HG03520 (cell line): Measurements from ENCODE around the gene SMPX.

ENCODE experiments used
- ATAC-seq: cut with Tn5 transposase; IDR thresholded peaks from one replicate; pipeline ENCODE4 v1.9.1; 2021; ENCODE audit warnings: mild to moderate bottlenecking, moderate library complexity; ENCODE audit not compliant: unreplicated experiment

The SMPX gene

DNA sequence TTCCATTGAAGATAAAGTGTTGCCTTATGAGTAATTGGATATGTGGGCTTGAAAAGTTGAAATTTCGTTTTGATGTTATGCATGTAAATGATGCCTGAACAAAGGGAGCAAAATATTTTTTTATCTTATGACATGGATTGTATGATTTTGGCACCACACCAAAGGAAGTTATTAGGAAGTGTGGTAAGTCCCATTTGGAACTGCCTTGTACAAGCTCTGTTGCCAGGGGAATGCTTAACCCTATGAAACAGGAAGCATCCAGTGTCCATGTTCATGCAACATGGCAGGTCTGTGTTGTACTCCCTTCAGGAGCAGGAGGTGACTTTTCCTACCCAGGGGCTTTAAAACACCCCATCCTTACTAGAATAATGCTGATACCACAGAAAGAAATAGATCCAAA is 13.2 kb downstream of the SMPX start:
- no peak for ATAC-seq

GRCh38 chrX:21744060-21744459 is 13.9 kb downstream of the SMPX start:
- no peak for ATAC-seq

- ATAC-seq, result no peak
Measured at GRCh38 chrX:21741869-21742701, 15.8 kb downstream of the SMPX start.

GRCh38 chrX:21741364-21741763 is 16.6 kb downstream of the SMPX start:
- no peak for ATAC-seq

DNA sequence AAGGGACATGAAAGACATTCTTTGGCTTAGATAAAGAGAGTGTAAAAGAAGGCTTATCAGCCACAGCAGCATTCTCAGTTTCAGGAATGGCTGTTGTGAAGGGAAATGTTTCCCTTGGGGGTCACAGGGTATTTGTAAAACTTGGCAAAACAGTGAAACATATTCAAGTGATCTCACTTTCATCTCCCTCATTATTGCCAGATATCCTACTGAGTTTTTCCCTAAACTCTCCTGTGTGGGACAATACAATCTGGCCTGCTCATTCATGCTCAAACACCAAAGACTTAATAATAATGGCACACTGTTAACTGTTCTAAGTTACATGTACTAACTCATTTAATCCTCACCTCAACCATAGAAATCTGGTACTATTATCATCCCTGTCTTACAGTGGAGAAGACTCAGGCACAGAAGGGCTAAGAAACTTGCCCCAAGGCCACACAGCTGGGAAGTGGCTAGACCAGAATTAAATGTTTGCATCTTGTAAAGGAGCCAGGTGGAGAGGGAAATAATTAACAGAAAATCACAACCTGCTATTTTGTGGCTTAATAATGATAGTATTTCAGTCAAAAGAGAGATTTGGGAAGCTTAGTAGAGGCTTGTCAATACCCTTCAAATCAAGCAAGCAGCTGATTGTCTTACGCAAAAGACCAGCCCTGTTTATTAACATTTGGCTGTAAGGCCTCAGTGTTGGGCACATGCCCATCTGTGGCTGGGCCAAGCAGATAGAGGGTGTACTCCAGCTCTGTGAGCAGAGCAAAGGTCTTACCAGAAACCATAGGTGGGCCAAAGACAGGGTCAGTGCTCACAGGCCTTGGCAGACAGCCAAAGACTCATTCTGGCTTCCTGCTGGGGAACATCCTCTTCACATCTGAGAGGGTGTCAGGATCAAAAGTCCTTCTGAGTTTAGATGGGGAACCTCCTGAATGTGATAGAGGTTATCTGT is 17.3 kb downstream of the SMPX start:
- no peak for ATAC-seq

- no peak for ATAC-seq
Measured at GRCh38 chrX:21738950-21739287, 19.0 kb downstream of the SMPX start.

DNA sequence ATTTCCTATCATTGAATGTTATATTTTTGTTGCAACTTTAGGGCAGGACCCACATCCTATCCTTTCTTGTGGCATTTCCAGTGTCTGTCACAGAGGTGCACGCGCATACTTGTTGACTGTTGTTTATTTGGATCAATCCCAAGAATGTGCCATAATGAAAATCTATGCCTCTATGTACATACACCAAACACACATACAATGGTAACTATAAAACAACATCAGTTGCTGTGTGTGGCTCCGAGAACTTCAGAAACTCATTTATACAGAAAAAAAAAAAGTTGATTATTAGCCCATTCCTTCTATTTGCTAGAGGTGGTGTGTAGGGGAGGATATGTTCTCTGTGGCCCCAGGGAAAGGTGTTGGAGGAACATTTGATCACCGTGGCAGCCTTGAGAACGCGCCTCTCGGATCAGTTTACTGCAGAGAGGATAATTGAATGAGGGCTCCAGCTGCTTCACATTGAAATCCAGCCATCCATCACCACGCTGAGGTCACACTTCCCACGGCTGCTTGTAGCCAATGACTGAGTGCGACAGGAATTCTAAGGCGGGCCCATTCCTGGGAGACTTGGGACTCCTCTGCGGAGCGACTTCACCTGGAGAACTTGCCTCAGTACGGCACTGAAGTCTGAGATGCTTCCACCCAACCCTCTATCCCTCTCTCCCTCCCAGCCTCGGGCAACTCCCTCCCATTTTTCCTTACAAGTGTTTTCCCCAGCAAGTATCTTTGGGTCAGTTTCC is 19.5 kb downstream of the SMPX start:
- no peak for ATAC-seq

- no peak for ATAC-seq
Measured at GRCh38 chrX:21735768-21736127, 22.2 kb downstream of the SMPX start.

DNA sequence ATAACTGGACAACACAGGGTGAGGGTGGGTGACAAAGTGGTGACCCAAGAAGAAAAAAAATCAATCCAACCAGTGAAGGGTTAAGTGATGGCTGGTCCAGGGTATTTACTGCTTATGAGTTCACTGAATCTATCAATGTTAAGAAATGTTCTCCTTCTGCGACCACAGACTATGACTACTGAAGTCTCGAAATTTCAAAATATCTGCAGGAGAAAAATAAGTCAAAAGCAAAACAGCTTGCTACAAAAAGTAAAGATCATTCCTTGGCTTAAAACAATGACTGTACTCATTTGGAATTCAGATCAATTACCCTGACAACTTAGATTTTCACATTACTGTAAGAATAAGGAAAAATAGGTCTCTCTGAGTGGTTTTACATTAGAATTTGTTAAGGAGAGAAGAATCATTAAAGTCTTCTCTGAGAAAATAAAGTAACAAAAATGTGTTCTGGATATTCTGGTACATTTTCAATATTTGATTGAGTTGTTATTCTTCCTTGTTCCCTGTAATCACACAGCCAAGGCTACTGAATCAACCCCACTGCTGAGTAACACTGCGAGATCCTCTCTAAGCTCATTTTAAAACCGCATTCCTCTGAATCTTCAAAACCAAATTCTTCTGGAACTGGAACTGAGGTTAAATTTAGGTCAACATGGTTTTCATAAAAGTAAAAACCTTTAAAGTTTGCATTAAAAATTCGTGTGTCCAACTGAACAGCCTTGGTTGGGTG is 22.7 kb downstream of the SMPX start:
- no peak for ATAC-seq

- ATAC-seq, result no peak
Measured at GRCh38 chrX:21734175-21734574, 23.7 kb downstream of the SMPX start.

GRCh38 chrX:21733705-21734104 is 24.2 kb downstream of the SMPX start:
- no peak for ATAC-seq

DNA sequence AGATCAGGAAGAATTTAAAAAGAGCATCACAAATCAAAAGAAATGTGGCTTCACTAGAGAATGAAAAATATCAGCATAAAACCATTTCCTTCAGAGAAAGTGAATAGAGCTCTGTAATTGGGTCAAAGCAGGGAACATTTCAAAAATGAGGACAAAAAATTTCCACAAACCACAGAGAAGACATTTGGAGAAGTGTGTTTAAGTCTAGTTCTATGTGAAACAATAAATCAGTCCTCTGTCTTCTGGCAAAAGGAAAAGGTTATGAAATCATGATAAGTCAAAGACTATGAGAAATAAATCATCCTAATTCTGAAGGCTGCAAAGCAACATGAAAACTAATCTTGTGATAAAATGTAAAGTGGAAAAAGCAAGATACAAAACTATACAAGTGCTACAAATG is 27.9 kb downstream of the SMPX start:
- ATAC-seq, result no peak

- no peak for ATAC-seq
Measured at GRCh38 chrX:21728276-21728968, 29.5 kb downstream of the SMPX start.

DNA sequence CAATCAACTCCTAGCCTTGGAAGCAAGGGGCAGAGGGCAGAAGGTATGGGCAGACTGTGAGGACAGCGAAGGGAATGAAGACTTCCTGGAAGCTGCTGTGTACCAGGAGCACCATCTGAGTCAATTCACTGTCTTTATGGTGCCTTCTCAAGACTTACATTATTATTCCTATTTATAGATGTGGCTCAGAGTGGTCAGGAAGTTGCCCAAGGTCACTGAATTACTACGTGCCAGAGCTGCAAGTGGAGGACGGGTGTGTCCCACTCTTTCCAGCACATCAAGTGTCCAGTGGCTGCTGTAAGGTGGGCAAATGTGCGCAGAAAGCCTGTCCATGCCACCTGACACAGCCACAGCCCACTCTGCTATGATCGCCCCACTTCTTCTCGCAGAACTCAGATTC is 32.0 kb downstream of the SMPX start:
- no peak for ATAC-seq

DNA sequence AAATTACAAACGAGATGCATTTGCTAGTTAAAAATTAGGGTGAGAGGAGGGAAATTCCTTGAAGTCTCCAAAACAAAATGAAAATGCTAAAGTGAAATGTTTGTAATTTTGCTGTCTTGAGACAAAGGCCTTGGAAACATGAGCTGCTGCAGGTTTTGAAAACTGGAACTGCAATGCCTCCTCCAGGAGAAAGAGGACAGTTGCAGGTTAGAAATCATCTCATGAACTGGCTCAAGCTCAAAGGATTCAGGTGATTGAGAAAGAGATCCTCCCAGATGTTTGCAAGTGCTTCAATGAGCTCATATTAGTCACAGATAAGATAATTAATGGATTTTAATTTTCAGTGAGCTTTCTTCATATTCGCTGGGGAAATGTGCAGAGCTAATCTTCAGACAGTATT is 32.4 kb downstream of the SMPX start:
- ATAC-seq, result no peak

DNA sequence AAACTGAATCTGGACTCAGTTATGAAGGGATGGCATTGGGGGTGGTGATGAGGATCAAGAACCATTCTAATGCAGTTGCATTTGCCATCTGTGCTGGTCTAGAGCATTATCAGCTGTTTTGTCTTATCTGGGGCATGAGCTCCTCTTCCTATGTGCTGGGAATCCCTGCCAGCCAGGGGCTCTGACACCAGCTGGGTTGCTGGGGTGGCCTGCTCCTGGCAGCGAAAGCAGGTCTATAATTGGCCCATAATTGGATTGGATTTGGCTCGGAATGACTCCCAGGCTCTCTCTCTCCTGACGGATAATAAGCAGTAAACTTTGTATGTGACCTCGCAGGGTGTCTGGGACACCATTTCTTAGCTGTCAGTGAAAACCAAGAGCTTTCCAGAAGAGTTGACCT is 34.1 kb downstream of the SMPX start:
- no peak for ATAC-seq

GRCh38 chrX:21723084-21723483 is 34.8 kb downstream of the SMPX start:
- no peak for ATAC-seq

- no peak for ATAC-seq
Measured at GRCh38 chrX:21721195-21721594, 36.7 kb downstream of the SMPX start.

- no peak for ATAC-seq
Measured at GRCh38 chrX:21718575-21718974, 39.3 kb downstream of the SMPX start.

GRCh38 chrX:21717802-21718201 is 40.1 kb downstream of the SMPX start:
- no peak for ATAC-seq
